Amygdala (tissue), 56 donors: ENCODE measurements around the gene METTL26.

Source experiments
- DNase-seq, 56 donors: peaks; one replicate each; lab custom pipeline; 2025; lab: John Stamatoyannopoulos, UW

Gene METTL26

GRCh38 chr16:636206-637080, at the start of gene METTL26:
Gene METTL26, minus strand, starts transcription at chr16:636305. Its CDS starts 15 bp downstream, at chr16:636290.
- DNase-seq: peak; percentile 85 to 100 (median 96)

- DNase-seq: peak in 1 of 56 donors; percentile 41
These were observed 49.0 kb upstream of the METTL26 start for GRCh38 chr16:684961-685696.

- DNase-seq: peak; percentile 69 to 98 (median 92)
These were observed 48.1 kb upstream of the METTL26 start, which contains the start of gene JMJD8 for GRCh38 chr16:684071-684794. Gene JMJD8, minus strand, starts transcription at chr16:684334. Its CDS starts 15 bp downstream, at chr16:684319.

DNA sequence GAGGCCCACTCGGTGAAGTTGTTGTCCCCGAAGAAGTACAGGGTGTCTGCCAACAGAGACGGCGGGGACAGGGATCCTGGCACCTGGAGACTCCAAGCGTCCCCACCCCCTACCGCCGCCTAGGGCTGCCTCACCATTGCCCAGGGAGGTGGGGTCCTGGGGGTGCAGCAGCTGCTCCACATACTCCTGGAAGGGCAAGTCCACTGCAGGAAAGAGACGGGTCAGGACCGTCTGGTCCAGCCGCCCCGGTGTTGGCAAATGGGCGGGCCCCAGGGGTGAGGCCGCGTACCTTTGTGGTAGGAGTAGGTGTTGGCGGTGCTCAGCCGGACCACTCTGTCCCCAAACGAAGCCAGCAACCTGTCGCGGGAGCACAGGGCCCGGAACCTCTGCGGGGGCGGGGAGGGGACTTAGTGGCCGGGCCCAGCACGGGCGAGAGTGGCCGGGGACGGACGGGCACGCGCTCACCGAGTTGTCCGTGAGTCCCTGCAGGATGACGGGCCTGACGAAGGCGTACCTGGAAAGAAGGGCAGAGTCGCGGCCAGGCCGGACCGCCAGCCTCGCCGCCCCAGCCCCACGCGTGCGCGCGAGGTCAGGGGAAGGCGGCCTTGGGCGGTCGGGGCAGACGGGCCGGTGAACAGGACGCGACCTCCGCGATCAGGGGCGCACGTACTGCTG, 47.4 kb upstream of the METTL26 start:
- DNase-seq: peak in 1 of 56 donors; percentile 48

GRCh38 chr16:682493-683395, 46.6 kb upstream of the METTL26 start:
- no peak for DNase-seq

- DNase-seq: peak in 1 of 56 donors; percentile 22
These were observed 45.8 kb upstream of the METTL26 start for GRCh38 chr16:681746-682427.

DNA sequence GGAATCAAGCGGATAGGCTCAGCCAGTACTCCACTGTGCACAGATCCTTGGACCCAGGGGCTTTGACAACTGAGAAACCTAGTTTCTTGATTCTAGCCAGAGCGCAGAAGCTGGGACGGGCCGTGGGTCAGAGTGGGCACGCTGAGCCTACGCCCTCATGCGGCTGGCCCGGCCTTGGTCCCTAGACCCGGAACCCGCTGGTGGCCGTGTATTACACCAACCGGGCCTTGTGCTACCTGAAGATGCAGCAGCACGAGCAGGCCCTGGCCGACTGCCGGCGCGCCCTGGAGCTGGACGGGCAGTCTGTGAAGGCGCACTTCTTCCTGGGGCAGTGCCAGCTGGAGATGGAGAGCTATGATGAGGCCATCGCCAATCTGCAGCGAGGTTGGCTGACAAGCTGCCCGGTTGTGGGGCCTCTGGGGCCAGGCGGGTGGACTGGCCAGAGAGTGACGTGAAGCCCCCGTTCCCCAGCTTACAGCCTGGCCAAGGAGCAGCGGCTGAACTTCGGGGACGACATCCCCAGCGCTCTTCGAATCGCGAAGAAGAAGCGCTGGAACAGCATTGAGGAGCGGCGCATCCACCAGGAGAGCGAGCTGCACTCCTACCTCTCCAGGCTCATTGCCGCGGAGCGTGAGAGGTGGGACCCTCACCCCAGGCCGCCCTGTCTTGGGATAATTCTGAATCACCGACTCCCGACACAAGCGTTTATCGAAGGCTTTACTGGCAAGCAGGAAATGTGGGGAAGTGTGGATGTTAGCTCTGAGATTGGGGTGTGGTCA, 45.1 kb upstream of the METTL26 start:
- peak in 2 of 56 donors; percentile 8 to 18 for DNase-seq

DNA sequence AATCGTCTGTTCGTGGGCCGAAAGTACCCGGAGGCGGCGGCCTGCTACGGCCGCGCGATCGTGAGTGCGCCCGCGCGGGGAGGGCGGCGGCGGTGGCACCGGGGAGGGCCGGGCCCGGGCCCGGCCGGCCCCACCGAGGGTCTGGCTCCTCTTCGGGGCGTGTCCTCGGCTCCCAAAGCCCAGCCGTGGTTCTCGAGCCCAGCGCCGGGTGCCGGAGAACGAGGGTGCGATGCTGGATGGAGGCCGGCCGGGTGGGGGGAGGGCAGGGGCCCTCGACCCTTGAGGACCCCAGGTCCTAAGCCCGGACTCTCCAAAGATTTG, 44.5 kb upstream of the METTL26 start:
- DNase-seq: no peak

GRCh38 chr16:679814-680624, 43.9 kb upstream of the METTL26 start, which contains the start of gene STUB1:
Gene STUB1, plus strand, starts transcription at chr16:680410. Its CDS starts 116 bp downstream, at chr16:680526.
- DNase-seq: peak in 55 of 56 donors; percentile 60 to 97 (median 86)

GRCh38 chr16:678858-679813, 43.0 kb upstream of the METTL26 start:
- DNase-seq: peak in 31 of 56 donors; percentile 8 to 80 (median 61)

DNA sequence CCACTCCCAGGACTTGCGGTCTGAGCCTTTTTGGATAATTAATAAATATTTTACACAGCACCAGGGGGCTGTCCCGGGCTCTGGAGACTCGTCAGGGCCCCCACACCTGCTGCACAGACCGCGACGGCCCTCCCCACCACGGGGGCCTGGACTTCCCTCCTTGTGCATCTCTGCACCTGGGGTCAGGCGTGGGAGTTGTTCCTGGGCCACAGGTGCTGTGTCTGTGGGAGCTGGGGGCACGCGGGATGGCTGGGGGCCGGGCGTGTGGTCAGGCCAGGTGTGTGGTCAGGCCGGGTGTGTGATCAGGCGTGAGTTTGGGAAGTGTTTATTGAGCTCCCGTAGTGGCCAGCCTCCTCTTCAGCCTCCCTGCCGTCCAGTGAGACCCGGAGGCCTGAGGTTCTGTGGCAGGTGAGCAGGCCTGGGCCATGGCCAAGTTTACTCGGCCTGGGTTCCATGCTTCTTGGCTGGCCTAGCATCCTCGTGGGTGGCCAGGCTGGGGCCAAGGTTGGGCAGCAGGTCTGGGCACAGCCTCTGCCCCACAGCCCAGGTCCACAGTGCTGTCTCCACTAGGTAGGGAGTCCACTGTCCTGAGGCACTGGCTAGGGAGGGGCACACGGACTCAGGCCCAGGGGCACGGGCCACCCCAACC, 42.2 kb upstream of the METTL26 start:
- DNase-seq: no peak

GRCh38 chr16:677316-678190, 41.4 kb upstream of the METTL26 start:
- DNase-seq: no peak

GRCh38 chr16:676913-677312, 40.8 kb upstream of the METTL26 start:
- DNase-seq: no peak

- no peak for DNase-seq
These were observed 40.4 kb upstream of the METTL26 start for GRCh38 chr16:676565-676902.
